Stomach (tissue), 4 donors: ENCODE measurements around the gene SEZ6L.

Source experiments
- CTCF ChIP-seq, 7 experiments: fragments of 450-650 bp in 4 of 7; fragments of 200-600 bp in 3 of 7; sonication (generic) in 3 of 7; IDR thresholded peaks; one replicate each; pipeline ENCODE4 v1.5.1; 2016 to 2019; ENCODE audit warnings: antibody characterized with exemption in 7 of 7, control low read depth in 2 of 7, mild to moderate bottlenecking in 1 of 7
- EP300 ChIP-seq: sonication (generic); formaldehyde crosslinking; IDR thresholded peaks from one replicate; pipeline ENCODE4 v1.6.1; 2017; ENCODE audit warnings: antibody characterized with exemption
- POLR2A ChIP-seq, 4 donors: fragments of 450-650 bp; IDR thresholded peaks; one replicate each; pipeline ENCODE4 v1.6.1; 2016; ENCODE audit warnings: antibody characterized with exemption in 4 of 4, control low read depth in 2 of 4, mild to moderate bottlenecking in 1 of 4, moderate library complexity in 1 of 4

GRCh38 chr22:26135806-26136205 is 33.5 kb upstream of the SEZ6L start:
- TF ChIP-seq POLR2A (IDR thresholded peaks at IDR 0.05): no peak
- TF ChIP-seq CTCF (IDR thresholded peaks at IDR 0.05): no peak
- no peak for TF ChIP-seq EP300
